Measurements from ENCODE around the gene RNF44.
"Not testable (repeated sequence)": the region's sequence is repeated elsewhere in the genome, so short reads cannot be mapped to it uniquely, and the experiment has no call there.

The RNF44 gene

GRCh38 chr5:176515396-176515795 lies 21.8 kb downstream of the RNF44 start:
- DNase-seq = no peak

DNA sequence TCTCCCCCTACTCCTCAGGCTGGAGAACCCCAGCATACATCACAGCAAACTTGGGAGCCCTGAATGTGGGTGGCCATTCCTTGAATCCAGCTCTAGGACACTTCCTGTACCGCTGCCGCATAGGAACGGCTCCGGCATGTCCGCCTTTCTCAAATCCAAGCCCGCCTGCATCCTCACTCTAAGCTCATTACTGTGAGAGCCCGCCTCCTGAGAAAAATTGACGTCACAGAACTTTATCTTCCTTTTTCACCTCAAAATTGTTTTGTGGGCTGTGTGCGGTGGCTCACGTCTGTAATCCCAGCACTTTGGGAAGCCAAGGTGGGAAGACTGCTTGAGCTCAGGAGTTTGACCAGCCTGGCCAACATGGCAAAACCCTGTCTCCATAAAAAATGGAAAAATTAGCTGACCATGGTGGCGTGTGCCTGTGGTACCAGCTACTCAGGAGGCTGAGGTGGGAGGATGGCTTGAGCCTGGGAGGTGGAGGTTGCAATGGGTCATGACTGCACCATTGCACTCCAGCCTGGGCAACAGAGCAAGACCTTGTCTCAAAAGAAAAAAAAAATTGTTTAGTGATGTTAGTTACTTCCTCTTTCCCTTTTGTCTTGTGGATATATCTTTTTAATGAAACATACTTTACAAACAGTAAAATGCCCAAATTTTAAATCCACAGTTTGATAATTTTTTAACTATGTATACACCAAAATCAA lies 22.8 kb downstream of the RNF44 start:
- DNase-seq = no peak

- no peak for DNase-seq
Measured at GRCh38 chr5:176513788-176514187, 23.4 kb downstream of the RNF44 start.

GRCh38 chr5:176508603-176509002 lies 28.6 kb downstream of the RNF44 start:
- DNase-seq = no peak

DNA sequence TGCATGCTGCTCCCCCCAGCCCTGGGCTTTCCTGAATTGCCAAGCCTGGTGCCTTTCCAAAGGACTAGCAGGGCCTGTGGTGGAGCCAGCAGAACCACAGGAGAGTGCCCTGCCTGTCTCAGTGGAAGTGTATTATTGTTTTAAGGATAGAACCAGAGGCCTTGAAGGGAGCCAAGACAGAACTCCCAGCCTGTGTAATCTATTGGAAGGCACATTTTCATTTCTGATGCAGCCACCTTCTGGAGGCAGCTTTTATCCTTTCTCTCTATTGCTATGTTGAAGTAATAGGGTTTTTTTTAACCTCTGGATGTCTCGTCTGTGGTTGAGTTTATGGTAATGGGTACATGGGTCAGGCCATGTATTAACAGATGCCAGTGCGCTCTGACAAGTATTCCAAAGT lies 29.3 kb downstream of the RNF44 start:
- DNase-seq = no peak

GRCh38 chr5:176503496-176503895 lies 33.7 kb downstream of the RNF44 start:
- DNase-seq = no peak

DNA sequence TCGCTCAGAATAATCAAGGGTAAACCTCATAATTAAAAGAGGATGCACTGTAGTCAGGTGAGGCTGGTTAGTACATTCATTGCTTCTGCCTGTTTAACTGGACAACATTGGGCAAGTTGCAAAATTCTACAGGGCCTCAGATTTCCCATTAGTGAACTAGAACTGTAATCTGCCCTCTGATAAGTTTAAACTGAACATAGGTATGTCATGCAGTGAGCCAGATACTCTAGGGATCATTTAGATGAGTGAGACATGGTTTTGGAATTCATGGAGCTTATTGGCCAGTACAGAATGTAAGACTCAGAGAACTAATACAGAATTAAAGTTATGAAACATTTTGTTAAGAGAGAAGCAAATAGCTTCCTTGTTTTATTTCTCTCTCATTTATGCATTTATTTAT lies 35.9 kb downstream of the RNF44 start:
- DNase-seq = no peak

DNA sequence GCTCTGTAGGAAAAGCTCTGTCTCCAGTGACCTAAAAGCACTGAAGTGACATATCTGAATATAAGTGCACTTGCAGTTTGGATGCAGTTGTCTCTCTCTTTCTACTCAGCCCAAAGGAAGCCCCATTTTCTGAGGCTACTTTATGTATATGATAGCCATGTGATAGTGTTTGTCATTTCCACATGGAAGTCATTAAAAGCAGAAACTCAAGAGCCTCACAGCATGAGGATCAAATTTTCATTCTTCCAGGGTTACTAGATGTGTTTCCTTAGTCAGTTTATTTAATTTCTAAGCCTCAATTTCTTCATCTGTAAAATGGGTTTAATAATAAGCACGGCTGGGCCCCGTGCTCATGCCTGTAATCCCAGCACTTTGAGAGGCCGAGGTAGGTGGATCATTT lies 36.7 kb downstream of the RNF44 start:
- no peak for DNase-seq

- DNase-seq = no peak
Measured at GRCh38 chr5:176499273-176499672, 37.9 kb downstream of the RNF44 start.

- no peak for DNase-seq
Measured at GRCh38 chr5:176497852-176498251, 39.4 kb downstream of the RNF44 start.

- DNase-seq = no peak
Measured at GRCh38 chr5:176492431-176492830, 44.8 kb downstream of the RNF44 start.

- DNase-seq = no peak
Measured at GRCh38 chr5:176491901-176492300, 45.3 kb downstream of the RNF44 start.

DNA sequence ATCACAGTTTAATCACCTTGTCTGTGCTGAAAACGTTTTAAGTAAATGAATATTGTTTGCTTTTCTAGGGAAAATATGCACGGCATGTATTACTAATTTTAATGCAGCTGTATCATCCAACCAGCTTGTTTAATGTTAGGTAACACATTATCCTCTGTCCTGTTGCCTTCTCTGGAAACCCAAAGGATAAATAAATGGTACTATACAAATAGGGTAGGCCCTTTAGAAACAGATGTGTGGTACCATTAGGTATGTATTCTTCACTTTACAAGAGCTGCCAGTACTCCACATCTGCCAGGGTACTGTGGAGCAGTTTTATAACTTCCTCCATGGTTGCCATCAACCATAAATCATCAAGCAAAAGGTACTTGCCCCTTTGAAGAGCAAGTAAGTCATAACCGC lies 46.1 kb downstream of the RNF44 start:
- DNase-seq = no peak

DNA sequence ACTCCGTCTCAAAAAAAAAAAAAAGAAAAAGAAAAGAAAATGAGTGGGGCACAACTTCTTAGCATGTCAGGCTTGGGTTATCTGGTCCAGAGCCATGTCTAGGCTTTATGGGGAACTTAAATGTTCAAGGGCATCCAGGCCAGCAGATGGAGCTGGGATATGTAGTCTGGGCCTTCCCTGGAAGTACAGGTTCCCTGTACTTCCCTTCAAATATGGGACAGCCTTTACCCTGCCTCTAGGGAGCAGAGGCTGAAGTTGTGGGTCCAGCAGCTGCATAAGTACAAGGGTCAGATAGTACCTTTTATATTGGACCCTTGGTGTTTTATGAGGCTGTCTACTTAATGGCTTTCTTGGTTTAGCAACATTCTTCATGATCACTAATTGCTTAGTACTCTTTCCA lies 46.9 kb downstream of the RNF44 start:
- no peak for DNase-seq

DNA sequence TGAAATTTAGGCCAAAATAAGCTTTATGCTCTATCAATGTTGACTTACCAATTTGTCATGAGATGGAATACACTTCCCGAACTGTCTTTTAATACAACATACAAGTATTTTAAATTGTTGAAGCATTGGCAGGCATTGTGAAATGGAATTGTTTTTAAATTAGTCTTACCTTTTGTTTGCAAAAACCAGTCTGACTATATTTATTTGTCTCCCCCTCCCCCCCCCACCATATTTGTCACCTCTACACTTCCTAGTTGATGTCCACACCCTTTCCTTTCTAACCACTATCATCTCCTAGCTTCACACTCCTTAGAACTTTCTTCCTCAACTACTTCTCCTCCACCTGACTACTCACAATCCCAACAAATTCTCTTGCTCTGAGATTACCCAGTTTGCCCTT lies 48.1 kb downstream of the RNF44 start:
- no peak for DNase-seq

GRCh38 chr5:176487160-176487559 lies 50.0 kb downstream of the RNF44 start:
- DNase-seq = not testable (repeated sequence)

DNA sequence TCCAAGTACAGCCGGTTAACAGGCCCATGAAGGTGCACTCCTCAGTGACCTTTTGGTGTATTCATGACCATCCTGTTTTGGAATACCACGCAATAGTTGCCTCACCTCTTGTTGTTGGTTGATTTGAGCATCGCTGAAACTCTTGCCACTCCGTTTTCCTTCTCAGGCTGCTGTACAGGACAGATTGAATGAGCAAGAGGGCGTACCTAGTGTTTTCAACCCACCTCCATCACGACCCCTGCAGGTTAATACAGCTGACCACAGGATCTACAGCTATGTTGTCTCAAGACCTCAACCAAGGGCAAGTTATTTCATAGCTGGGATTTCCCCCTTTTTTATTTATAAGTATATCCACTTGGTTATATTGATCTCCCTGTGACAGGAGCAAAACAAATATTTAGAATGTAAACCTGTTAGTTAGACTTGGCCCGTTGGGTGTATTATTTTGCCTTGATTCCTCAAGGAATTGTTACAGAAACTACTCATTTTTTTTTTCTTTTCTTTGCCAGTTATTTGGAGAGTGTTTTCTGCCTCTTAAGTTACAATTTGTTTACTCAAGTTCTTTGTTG lies 50.9 kb downstream of the RNF44 start:
- no peak for DNase-seq

GRCh38 chr5:176485176-176485575 lies 52.0 kb downstream of the RNF44 start:
- no peak for DNase-seq

GRCh38 chr5:176481711-176482110 lies 55.5 kb downstream of the RNF44 start:
- DNase-seq = no peak
